ENCODE results near the gene RAD51D. TPM values are rescaled to one million over a fixed set of nuclear protein-coding genes. Genes with fewer than 3 reads are reported as not detected.
"Not testable (repeated sequence)": the region's sequence is repeated elsewhere in the genome, so short reads cannot be mapped to it uniquely, and the experiment has no call there.

RAD51D gene
- total RNA-seq, 1 experiment from 2014 or later: 17.1 TPM

DNA sequence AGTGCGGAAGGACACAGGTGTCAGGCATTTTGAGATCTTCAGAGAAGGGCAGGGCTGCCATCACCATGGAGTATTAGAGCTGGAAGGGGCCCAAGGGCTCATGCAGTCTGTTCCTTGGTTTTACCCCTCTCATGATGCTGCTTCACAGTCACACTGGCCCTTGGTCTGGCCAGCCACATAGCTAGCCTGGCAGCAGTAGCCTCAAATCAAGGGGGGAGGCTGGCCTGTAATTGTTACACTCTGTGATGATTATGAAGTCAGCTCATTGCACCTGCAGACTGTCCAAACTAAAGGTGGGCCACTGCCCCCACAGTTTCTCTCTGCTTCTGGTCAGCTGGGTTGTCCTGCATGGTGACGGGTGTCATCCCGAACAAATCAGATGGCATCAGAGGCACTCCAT, 1.7 kb upstream of the RAD51D start, which contains the start of gene FNDC8:
Gene FNDC8 (plus strand): TSS at position 301 of the 400 bp plus-strand sequence. CDS start 79 bp downstream, at position 380.
- H3K9me3 Mint-ChIP-seq (ENCODE audit: low read depth, unreplicated experiment): no peaks in the 10 kb centered on the region
- H3K36me3 Mint-ChIP-seq (ENCODE audit: insufficient read depth, unreplicated experiment): peaks cover 23% of the 10 kb centered on the region
- intact Hi-C loops (cut with micrococcal nuclease; ENCODE audit: unreplicated experiment): no loop called here
- BruUV-seq (replicated peaks): no TSS peak
- H3K4me3 Mint-ChIP-seq (ENCODE audit: low read depth, unreplicated experiment): no peak within 1 kb of the TSS
- TF ChIP-seq CTCF (IDR thresholded peaks at IDR 0.05; ENCODE audit: unreplicated experiment): no peak
- no peak within 1 kb of the TSS for H3K27ac Mint-ChIP-seq (ENCODE audit: unreplicated experiment)
- CTCF ChIA-PET: no interaction called here
- H3K4me1 Mint-ChIP-seq (ENCODE audit: low read depth, unreplicated experiment): peaks cover 22% of the 10 kb centered on the region
- no peak for DNase-seq
- no peaks in the 10 kb centered on the region for H3K27me3 Mint-ChIP-seq (ENCODE audit: unreplicated experiment)

DNA sequence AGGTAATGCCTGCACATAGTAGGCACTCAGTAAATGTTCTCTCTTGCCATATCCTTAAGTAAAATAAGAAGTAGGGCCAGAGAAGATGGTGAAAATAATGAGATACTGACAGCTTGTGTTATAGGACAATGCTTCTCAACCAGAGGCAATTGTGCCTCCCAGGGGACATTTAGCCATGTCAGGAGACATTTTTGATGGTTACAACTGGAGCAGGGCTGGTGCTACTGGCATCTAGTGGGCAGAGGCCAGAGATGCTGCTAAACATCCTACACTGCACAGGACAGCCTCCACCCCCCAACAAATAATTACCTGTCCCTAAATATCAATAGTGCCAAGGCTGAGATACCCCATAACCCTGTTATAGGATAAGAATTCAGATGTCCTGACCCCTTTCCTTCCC, 1.7 kb downstream of the RAD51D start:
- Mint-ChIP-seq H3K27me3 (ENCODE audit: unreplicated experiment) (no peaks in the 10 kb centered on the region), H3K27ac (ENCODE audit: unreplicated experiment) (no peak overlapping the region), H3K4me3 (ENCODE audit: low read depth, unreplicated experiment) (peak overlapping the region; percentile 75), H3K4me1 (ENCODE audit: low read depth, unreplicated experiment) (peaks cover 27% of the 10 kb centered on the region), H3K36me3 (ENCODE audit: insufficient read depth, unreplicated experiment) (peaks cover 23% of the 10 kb centered on the region), H3K9me3 (ENCODE audit: low read depth, unreplicated experiment) (no peaks in the 10 kb centered on the region)
- BruUV-seq (replicated peaks): no TSS peak
- no peak for TF ChIP-seq CTCF (IDR thresholded peaks at IDR 0.05; ENCODE audit: unreplicated experiment)
- DNase-seq: no peak
- intact Hi-C loops (cut with micrococcal nuclease; ENCODE audit: unreplicated experiment): loop anchor here (5.0 kb wide), 1 partner anchor 576 kb away; no protein-coding TSS in a partner anchor
- CTCF ChIA-PET: interaction anchor here (2.2 kb wide), 1 partner anchor 137 kb away, joined by 9 read pairs; the partner anchor contains the start of gene LIG3

GRCh38 chr17:35116845-35117244, 2.8 kb downstream of the RAD51D start:
- H3K36me3 Mint-ChIP-seq (ENCODE audit: insufficient read depth, unreplicated experiment): peaks cover 23% of the 10 kb centered on the region
- peaks cover 27% of the 10 kb centered on the region for H3K4me1 Mint-ChIP-seq (ENCODE audit: low read depth, unreplicated experiment)
- BruUV-seq (replicated peaks): no TSS peak
- no peaks in the 10 kb centered on the region for H3K27me3 Mint-ChIP-seq (ENCODE audit: unreplicated experiment)
- CTCF ChIA-PET: no interaction called here
- peak overlapping the region; percentile 32 for H3K27ac Mint-ChIP-seq (ENCODE audit: unreplicated experiment)
- no peak for TF ChIP-seq CTCF (IDR thresholded peaks at IDR 0.05; ENCODE audit: unreplicated experiment)
- intact Hi-C loops (cut with micrococcal nuclease; ENCODE audit: unreplicated experiment): loop anchor here (5.0 kb wide), 1 partner anchor 575 kb away; no protein-coding TSS in a partner anchor
- no peak overlapping the region for H3K4me3 Mint-ChIP-seq (ENCODE audit: low read depth, unreplicated experiment)
- no peaks in the 10 kb centered on the region for H3K9me3 Mint-ChIP-seq (ENCODE audit: low read depth, unreplicated experiment)
- DNase-seq: no peak

- H3K27ac Mint-ChIP-seq (ENCODE audit: unreplicated experiment); CTCF ChIA-PET; H3K4me3 Mint-ChIP-seq (ENCODE audit: low read depth, unreplicated experiment); H3K9me3 Mint-ChIP-seq (ENCODE audit: low read depth, unreplicated experiment); BruUV-seq (replicated peaks); H3K27me3 Mint-ChIP-seq (ENCODE audit: unreplicated experiment); H3K4me1 Mint-ChIP-seq (ENCODE audit: low read depth, unreplicated experiment); H3K36me3 Mint-ChIP-seq (ENCODE audit: insufficient read depth, unreplicated experiment); DNase-seq; intact Hi-C loops (cut with micrococcal nuclease; ENCODE audit: unreplicated experiment): not testable (repeated sequence)
Observed at GRCh38 chr17:35110791-35111190, 8.9 kb downstream of the RAD51D start.

GRCh38 chr17:35104844-35105450, 14.7 kb downstream of the RAD51D start:
- BruUV-seq (replicated peaks): no TSS peak
- Mint-ChIP-seq H3K27me3 (ENCODE audit: unreplicated experiment) (no peaks in the 10 kb centered on the region), H3K4me1 (ENCODE audit: low read depth, unreplicated experiment) (no peaks in the 10 kb centered on the region), H3K9me3 (ENCODE audit: low read depth, unreplicated experiment) (no peaks in the 10 kb centered on the region), H3K27ac (ENCODE audit: unreplicated experiment) (no peak overlapping the region), H3K36me3 (ENCODE audit: insufficient read depth, unreplicated experiment) (peaks cover 4% of the 10 kb centered on the region), H3K4me3 (ENCODE audit: low read depth, unreplicated experiment) (no peak overlapping the region)
- no peak for DNase-seq
- CTCF ChIA-PET: no interaction called here
- TF ChIP-seq CTCF (IDR thresholded peaks at IDR 0.05; ENCODE audit: unreplicated experiment): no peak
- intact Hi-C loops (cut with micrococcal nuclease; ENCODE audit: unreplicated experiment): no loop called here

Data from Calu3 (cell line).